Stimulated activated CD4-positive, alpha-beta T cell treated with anti-CD3 and anti-CD28 coated beads, TNF-alpha, amount 100 ng/mL, for 4 hours (primary cell): ENCODE data around the gene SLN.

Experiments used
- DNase-seq, 3 experiments: peaks; one replicate each; pipeline ENCODE4 v3.0.0-alpha.2; 2020; ENCODE audit warnings: low read depth in 3 of 3

Gene SLN

GRCh38 chr11:107683807-107684206, 28.0 kb downstream of the SLN start:
- DNase-seq, result no peak

GRCh38 chr11:107683061-107683460, 28.8 kb downstream of the SLN start:
- no peak for DNase-seq

GRCh38 chr11:107682572-107682971, 29.3 kb downstream of the SLN start:
- no peak for DNase-seq

- no peak for DNase-seq
Measured at GRCh38 chr11:107682171-107682570, 29.7 kb downstream of the SLN start.

- DNase-seq, result no peak
Measured at GRCh38 chr11:107679255-107680024, 32.4 kb downstream of the SLN start.

GRCh38 chr11:107678632-107678971, 33.3 kb downstream of the SLN start:
- no peak for DNase-seq

- DNase-seq, result no peak
Measured at GRCh38 chr11:107677924-107678631, 33.8 kb downstream of the SLN start.

GRCh38 chr11:107676336-107677057, 35.4 kb downstream of the SLN start:
- no peak for DNase-seq

- DNase-seq, result no peak
Measured at GRCh38 chr11:107675902-107676301, 36.0 kb downstream of the SLN start.

GRCh38 chr11:107669893-107670601, 41.8 kb downstream of the SLN start:
- DNase-seq, result no peak

- DNase-seq, result no peak
Measured at GRCh38 chr11:107669191-107669740, 42.6 kb downstream of the SLN start.

- no peak for DNase-seq
Measured at GRCh38 chr11:107666911-107667613, 44.8 kb downstream of the SLN start.

GRCh38 chr11:107665018-107665417, 46.8 kb downstream of the SLN start:
- no peak for DNase-seq

- DNase-seq, result no peak
Measured at GRCh38 chr11:107661656-107662055, 50.2 kb downstream of the SLN start.

- no peak for DNase-seq
Measured at GRCh38 chr11:107660066-107660465, 51.8 kb downstream of the SLN start.

GRCh38 chr11:107659310-107659709, 52.5 kb downstream of the SLN start:
- no peak for DNase-seq
